Esophagus squamous epithelium (tissue), 4 donors: ENCODE measurements around the gene CD99L2.

Experiments used
- POLR2A ChIP-seq, 4 donors: fragments of 450-650 bp; IDR thresholded peaks; one replicate each; pipeline ENCODE4 v1.6.1; 2017; ENCODE audit warnings: antibody characterized with exemption in 4 of 4, mild to moderate bottlenecking in 4 of 4, moderate library complexity in 3 of 4
- TF ChIP-seq, protein P1 (sequence below), 6 experiments: fragments of 450-650 bp in 4 of 6; fragments of 200-600 bp in 2 of 6; sonication (generic) in 2 of 6; IDR thresholded peaks; one replicate each; pipeline ENCODE4 v1.5.1; 2016 to 2019; ENCODE audit warnings: antibody characterized with exemption in 6 of 6, mild to moderate bottlenecking in 4 of 6, moderate library complexity in 4 of 6

- TF ChIP-seq, protein P1, sequence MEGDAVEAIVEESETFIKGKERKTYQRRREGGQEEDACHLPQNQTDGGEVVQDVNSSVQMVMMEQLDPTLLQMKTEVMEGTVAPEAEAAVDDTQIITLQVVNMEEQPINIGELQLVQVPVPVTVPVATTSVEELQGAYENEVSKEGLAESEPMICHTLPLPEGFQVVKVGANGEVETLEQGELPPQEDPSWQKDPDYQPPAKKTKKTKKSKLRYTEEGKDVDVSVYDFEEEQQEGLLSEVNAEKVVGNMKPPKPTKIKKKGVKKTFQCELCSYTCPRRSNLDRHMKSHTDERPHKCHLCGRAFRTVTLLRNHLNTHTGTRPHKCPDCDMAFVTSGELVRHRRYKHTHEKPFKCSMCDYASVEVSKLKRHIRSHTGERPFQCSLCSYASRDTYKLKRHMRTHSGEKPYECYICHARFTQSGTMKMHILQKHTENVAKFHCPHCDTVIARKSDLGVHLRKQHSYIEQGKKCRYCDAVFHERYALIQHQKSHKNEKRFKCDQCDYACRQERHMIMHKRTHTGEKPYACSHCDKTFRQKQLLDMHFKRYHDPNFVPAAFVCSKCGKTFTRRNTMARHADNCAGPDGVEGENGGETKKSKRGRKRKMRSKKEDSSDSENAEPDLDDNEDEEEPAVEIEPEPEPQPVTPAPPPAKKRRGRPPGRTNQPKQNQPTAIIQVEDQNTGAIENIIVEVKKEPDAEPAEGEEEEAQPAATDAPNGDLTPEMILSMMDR (IDR thresholded peaks at IDR 0.05): no peak
- TF ChIP-seq POLR2A (IDR thresholded peaks at IDR 0.05): no peak
Observed at GRCh38 chrX:150846130-150846529, 52.3 kb downstream of the CD99L2 start.
